CD4-positive, alpha-beta T cell treated with Interleukin-6 at 100 ng/mL for 8 hours (primary cell): Measurements from ENCODE around the gene SUMF1.

Experiments
- DNase-seq: peaks from one replicate; pipeline ENCODE4 v3.0.0-alpha.2; 2020; ENCODE audit warnings: mixed read lengths, low spot score

The SUMF1 gene

GRCh38 chr3:4413467-4413866, 53.6 kb downstream of the SUMF1 start:
- DNase-seq, result no peak

GRCh38 chr3:4411833-4412232, 55.2 kb downstream of the SUMF1 start:
- no peak for DNase-seq

GRCh38 chr3:4411236-4411635, 55.8 kb downstream of the SUMF1 start:
- no peak for DNase-seq

DNA sequence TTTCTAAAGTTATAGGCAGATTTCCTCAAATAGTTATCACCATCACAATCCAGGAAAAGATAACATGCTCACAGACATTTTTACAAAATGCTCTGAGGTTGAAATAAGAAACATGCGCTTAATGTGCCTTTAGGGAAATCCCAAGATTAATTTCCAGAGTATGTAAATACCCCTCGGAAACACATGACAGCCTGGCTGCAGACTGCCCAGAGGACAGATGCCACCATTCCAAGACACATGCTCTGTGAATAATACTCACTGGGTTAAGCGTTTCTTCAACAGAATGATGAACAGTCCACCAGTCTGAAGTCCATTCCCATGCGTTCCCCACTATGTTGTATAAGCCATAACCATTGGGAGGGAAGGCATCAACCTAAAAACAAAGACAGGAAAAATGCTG, 56.5 kb downstream of the SUMF1 start:
- DNase-seq, result no peak

GRCh38 chr3:4409971-4410573, 57.0 kb downstream of the SUMF1 start:
- no peak for DNase-seq

DNA sequence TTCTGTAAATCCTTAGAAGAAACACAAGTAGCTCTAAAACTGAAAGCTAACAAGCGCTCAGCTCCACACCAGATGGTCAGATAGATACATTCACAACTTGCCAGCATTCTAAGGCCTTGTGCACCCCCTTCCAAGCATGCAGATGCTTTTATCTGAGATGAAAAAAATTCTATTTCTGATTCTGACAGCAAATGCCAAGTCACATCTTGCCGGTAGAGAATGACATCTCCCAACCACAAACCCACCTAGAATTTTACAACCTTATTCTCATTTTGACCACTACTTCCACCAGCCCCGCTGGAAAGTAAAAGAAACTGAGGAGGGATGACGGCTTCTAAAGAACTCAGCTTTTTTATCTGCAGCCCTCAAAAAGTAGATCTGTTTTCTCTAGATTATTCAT, 57.7 kb downstream of the SUMF1 start:
- no peak for DNase-seq

GRCh38 chr3:4408958-4409357, 58.1 kb downstream of the SUMF1 start:
- DNase-seq, result no peak

- DNase-seq, result no peak
Measured at GRCh38 chr3:4407941-4408340, 59.1 kb downstream of the SUMF1 start.

DNA sequence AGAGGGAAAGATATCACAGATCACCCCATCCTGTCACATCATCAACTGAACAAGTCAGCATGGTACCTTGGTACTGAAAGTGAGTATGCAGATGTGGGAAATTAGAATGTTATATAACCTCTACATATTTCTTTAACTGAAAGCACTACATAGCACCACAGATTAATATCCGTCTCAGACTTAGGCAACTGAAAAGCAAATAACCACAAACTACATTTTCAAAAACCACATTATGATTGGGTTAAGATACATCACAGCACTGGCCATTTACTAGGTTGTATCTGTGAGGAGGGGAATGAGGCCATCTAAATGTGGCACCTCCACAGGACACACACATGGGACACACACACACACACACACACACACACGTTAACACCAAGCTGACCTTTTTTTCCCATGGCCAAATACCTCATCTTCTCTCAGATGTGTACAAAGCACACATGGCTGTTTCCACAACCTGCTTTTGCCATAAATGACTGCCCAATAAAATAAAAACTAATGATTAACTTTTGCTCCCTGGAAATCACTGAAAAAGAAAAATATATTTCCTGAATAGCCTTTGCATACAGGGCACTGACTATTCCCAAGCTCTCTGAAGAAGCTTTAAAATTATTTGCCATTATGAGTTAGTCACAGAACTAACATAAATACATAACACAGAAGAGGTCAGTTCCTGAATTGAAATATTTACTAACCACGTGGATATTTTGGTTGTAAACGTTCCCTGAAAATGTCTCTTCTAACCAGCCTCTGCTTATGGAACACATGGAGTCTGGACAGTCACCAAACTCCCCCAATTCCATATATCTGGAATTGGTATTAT, 60.1 kb downstream of the SUMF1 start:
- no peak for DNase-seq

- DNase-seq, result no peak
Measured at GRCh38 chr3:4404881-4405280, 62.2 kb downstream of the SUMF1 start.

DNA sequence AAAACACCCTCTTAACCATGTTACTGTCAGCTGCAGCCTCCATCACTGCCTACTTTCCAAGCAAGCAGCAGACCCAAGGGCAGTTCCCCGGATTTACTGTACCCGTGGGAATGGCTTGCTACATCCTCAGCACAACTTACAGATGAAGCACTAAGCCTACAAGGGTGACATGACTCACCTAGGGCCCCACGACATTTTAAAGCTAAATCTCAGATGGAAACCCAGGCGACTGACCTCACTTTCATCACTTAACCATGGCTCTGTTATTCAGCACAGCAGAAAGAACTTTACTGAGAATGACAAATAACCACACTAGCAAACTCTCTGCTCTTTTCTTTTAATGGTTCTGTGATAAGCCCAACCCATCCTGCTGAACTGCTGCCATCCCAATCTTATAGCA, 65.6 kb downstream of the SUMF1 start:
- no peak for DNase-seq

- DNase-seq, result no peak
Measured at GRCh38 chr3:4399476-4399875, 67.6 kb downstream of the SUMF1 start.

GRCh38 chr3:4398941-4399245, 68.2 kb downstream of the SUMF1 start:
- no peak for DNase-seq

- no peak for DNase-seq
Measured at GRCh38 chr3:4398120-4398940, 68.7 kb downstream of the SUMF1 start.

DNA sequence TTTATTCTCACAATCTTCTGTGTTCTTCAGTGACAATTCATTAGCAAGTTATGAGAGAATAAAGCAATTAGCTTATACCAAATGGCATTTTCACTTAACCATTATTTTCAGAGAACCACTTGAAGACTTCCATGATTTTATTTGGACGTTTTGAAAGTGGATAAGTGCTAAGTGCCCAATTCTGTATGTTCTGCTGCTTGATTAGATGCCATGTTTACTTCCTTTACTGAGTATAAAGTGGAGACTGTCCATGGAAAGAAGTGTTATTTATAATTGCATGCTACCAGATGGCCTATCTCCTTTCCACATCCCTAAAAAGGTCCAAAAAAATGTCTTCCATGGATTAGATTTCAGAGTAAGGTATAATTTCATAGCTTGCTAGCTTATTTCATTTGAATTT, 69.6 kb downstream of the SUMF1 start:
- DNase-seq, result no peak

DNA sequence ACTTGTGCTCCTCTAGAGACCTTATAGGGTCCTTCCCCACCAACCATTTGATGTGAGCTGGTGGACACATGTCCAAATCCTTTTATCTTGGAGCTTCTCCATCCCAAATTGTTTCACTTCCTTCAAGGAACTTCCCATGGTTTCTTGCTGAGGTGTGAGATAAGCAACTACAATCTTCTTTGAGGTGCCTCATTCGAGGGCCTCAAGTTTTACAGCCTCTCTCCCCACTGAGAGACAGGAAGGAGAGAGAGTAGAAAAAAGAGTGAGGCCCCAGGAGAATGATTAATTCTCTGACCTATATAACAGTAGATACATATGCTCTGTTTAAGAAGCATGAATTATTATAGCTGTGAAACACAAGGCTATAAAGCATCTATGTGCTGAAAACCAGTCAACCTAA, 70.5 kb downstream of the SUMF1 start:
- no peak for DNase-seq

DNA sequence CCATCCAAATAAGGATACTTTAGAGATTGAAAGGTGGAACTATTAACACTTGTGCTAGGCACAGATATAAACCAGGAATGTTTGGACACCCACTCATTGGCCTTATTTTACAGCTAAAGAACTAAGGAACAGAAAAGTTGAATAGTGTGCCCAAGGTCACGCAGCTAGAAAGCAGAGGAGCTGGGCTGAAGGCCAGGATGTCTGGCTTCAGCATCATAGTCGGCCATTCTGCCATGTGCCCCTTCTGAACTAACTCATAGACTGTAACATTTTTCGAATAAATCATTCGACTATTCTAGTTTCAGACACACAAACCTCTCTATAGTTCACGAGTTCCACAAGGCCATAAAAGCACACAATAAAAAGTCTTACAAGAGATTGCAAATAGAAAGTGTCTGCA, 71.1 kb downstream of the SUMF1 start:
- no peak for DNase-seq

GRCh38 chr3:4395448-4395847, 71.6 kb downstream of the SUMF1 start:
- DNase-seq, result no peak

GRCh38 chr3:4394567-4394966, 72.5 kb downstream of the SUMF1 start:
- no peak for DNase-seq

GRCh38 chr3:4394048-4394447, 73.0 kb downstream of the SUMF1 start:
- DNase-seq, result peak; percentile 38

DNA sequence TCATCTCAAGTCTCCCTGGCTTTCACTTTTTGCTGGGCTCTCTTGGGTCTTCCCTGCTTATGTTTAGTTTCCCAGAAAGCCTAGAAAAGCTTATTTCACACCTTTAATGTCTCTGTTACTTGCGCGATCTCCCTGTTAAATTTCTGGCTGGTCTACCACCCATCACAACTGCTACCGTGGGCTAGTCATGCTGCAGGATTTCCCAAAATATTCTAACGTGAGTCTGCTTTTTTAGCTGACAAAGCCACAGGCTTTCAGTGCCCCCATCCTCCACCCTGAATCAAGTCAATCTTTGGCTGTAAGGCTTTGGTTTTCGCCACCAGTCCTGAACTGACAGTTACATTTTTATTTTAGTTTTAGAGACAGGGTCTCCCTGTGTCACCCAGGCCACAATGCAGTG, 74.1 kb downstream of the SUMF1 start:
- DNase-seq, result no peak

- DNase-seq, result no peak
Measured at GRCh38 chr3:4387210-4388204, 79.6 kb downstream of the SUMF1 start.
